ENCODE data around the gene MED8.
"Not testable (repeated sequence)": the region's sequence is repeated elsewhere in the genome, so short reads cannot be mapped to it uniquely, and the experiment has no call there.

MED8 gene

GRCh38 chr1:43377831-43378230, 11.8 kb downstream of the MED8 start:
- no peak overlapping the region for H3K4me3 ChIP-seq (ENCODE audit: control insufficient read depth in 1 of 7, extremely low read depth in 1 of 7, insufficient read depth in 4 of 7, low read depth in 2 of 7, low read length in 6 of 7)
- no peak for DNase-seq
- H3K27ac ChIP-seq (ENCODE audit: insufficient read depth in 1 of 2, low read depth in 1 of 2, low read length in 2 of 2, poor library complexity in 1 of 2, severe bottlenecking in 2 of 2), result no peak overlapping the region
- peaks cover 2 to 16% (median 7%) of the 10 kb centered on the region in 4 experiments for H3K4me1 ChIP-seq (ENCODE audit: control extremely low read depth in 1 of 4, control insufficient read depth in 4 of 4, insufficient read depth in 4 of 4, low read length in 3 of 4)
- no peaks in the 10 kb centered on the region for H3K27me3 ChIP-seq (replicated peaks in 2 of 5; ENCODE audit: control insufficient read depth in 4 of 5, insufficient read depth in 5 of 5, low read length in 4 of 5)
- WGBS (ENCODE audit: insufficient coverage), result no CpG with 5 or more reads among the region's 1 CpG
- CTCF ChIA-PET, result interaction anchor here (1.3 to 2.1 kb wide), 4 partner anchors 20 to 144 kb away, joined by 3 to 6 read pairs (median 4); partner anchors contain the start of gene CDC20
- POLR2A ChIA-PET, result no interaction called here
- H3K9me3 ChIP-seq (ENCODE audit: control extremely low read depth in 1 of 5, control insufficient read depth in 4 of 5, insufficient read depth in 2 of 5, low read depth in 1 of 5, low read length in 4 of 5), result no peaks in the 10 kb centered on the region
- peaks cover 0 to 11% (median 5%) of the 10 kb centered on the region in 4 experiments for H3K36me3 ChIP-seq (ENCODE audit: control insufficient read depth in 4 of 4, insufficient read depth in 4 of 4, low read length in 3 of 4)

GRCh38 chr1:43376723-43377235, 12.8 kb downstream of the MED8 start:
- no peak for DNase-seq

DNA sequence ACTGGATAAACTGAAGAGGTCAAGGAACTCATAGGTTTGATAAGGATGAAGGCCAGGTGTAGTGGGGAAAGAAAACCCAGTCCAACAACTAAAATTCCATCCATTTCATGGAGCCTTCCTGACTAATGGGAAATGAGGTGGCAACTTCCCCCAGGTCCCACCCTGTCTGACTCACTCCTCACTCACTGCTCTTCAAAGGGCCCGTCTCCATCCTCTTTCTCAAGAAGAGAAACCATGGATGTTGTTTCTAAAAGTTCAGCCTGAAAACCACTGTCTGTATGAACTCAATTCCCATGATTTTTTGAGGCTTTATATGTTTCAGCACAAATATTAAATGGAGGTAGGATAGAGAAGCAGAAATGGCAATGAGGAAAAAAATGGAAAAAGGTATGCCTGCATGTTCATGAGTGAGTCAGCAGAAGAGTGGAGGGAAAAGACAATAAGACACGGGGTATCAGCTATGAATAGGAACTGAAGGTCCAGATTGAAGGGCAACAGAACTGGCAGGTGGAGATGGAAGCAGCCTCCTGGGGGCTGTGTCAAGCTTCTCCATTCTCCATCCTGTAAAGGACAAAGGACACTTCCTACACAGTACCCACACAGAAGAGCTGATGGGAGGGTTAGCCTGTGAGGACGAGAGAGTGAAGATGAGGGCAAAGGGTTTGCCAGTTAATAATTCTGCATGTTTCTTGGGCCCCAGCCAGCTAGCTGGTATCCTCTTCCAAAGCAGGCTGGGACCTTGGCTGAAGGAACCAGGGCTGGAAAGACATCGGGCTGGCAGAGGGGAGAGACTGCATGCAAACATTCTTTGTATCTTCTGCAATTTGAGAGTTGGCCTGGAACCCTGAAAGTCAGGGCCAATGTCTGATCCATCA, 16.3 kb downstream of the MED8 start:
- ChIA-PET CTCF (interaction anchor here (0.6 to 0.8 kb wide), 2 partner anchors 28 to 42 kb away, joined by 3 read pairs; no protein-coding TSS in a partner anchor), POLR2A (no interaction called here)
- Histone ChIP-seq H3K27ac (ENCODE audit: insufficient read depth in 1 of 2, low read depth in 1 of 2, low read length in 2 of 2, poor library complexity in 1 of 2, severe bottlenecking in 2 of 2) (no peak overlapping the region), H3K4me1 (ENCODE audit: control extremely low read depth in 1 of 4, control insufficient read depth in 4 of 4, insufficient read depth in 4 of 4, low read length in 3 of 4) (peaks cover 5 to 8% (median 8%) of the 10 kb centered on the region in 4 experiments), H3K36me3 (ENCODE audit: control insufficient read depth in 4 of 4, insufficient read depth in 4 of 4, low read length in 3 of 4) (peaks cover 0 to 1% (median 0%) of the 10 kb centered on the region in 4 experiments), H3K4me3 (ENCODE audit: control insufficient read depth in 1 of 7, extremely low read depth in 1 of 7, insufficient read depth in 4 of 7, low read depth in 2 of 7, low read length in 6 of 7) (no peak overlapping the region), H3K9me3 (ENCODE audit: control extremely low read depth in 1 of 5, control insufficient read depth in 4 of 5, insufficient read depth in 2 of 5, low read depth in 1 of 5, low read length in 4 of 5) (no peaks in the 10 kb centered on the region), H3K27me3 (replicated peaks in 2 of 5; ENCODE audit: control insufficient read depth in 4 of 5, insufficient read depth in 5 of 5, low read length in 4 of 5) (no peaks in the 10 kb centered on the region)
- 96% methylated on average over 2 of the region's 4 CpGs for WGBS (ENCODE audit: insufficient coverage)
- DNase-seq, result no peak

More at GRCh38 chr1:43376723-43377235, 12.8 kb downstream of the MED8 start:
- 82% methylated on average over 6 of the region's 7 CpGs for WGBS (ENCODE audit: insufficient coverage)
- peaks cover 0 to 1% (median 0%) of the 10 kb centered on the region in 4 experiments for H3K36me3 ChIP-seq (ENCODE audit: control insufficient read depth in 4 of 4, insufficient read depth in 4 of 4, low read length in 3 of 4)
- no peak overlapping the region for H3K27ac ChIP-seq (ENCODE audit: insufficient read depth in 1 of 2, low read depth in 1 of 2, low read length in 2 of 2, poor library complexity in 1 of 2, severe bottlenecking in 2 of 2)
- no peaks in the 10 kb centered on the region for H3K27me3 ChIP-seq (replicated peaks in 2 of 5; ENCODE audit: control insufficient read depth in 4 of 5, insufficient read depth in 5 of 5, low read length in 4 of 5)
- H3K4me3 ChIP-seq (ENCODE audit: control insufficient read depth in 1 of 7, extremely low read depth in 1 of 7, insufficient read depth in 4 of 7, low read depth in 2 of 7, low read length in 6 of 7), result no peak overlapping the region
- peaks cover under 1 to 6% (median 4%) of the 10 kb centered on the region in 4 experiments for H3K4me1 ChIP-seq (ENCODE audit: control extremely low read depth in 1 of 4, control insufficient read depth in 4 of 4, insufficient read depth in 4 of 4, low read length in 3 of 4)
- POLR2A ChIA-PET, result no interaction called here
- CTCF ChIA-PET, result interaction anchor here (1.2 to 2.1 kb wide), 5 partner anchors 22 to 150 kb away, joined by 3 to 8 read pairs (median 5); no protein-coding TSS in a partner anchor
- H3K9me3 ChIP-seq (ENCODE audit: control extremely low read depth in 1 of 5, control insufficient read depth in 4 of 5, insufficient read depth in 2 of 5, low read depth in 1 of 5, low read length in 4 of 5), result no peaks in the 10 kb centered on the region

GRCh38 chr1:43372172-43372571, 17.4 kb downstream of the MED8 start:
- no peak for DNase-seq
- no peak overlapping the region for H3K4me3 ChIP-seq (ENCODE audit: control insufficient read depth in 1 of 7, extremely low read depth in 1 of 7, insufficient read depth in 4 of 7, low read depth in 2 of 7, low read length in 6 of 7)
- H3K4me1 ChIP-seq (ENCODE audit: control extremely low read depth in 1 of 4, control insufficient read depth in 4 of 4, insufficient read depth in 4 of 4, low read length in 3 of 4), result peaks cover 5 to 13% (median 10%) of the 10 kb centered on the region in 4 experiments
- CTCF ChIA-PET, result interaction anchor here (1.0 kb wide), 1 partner anchor 10 kb away, joined by 3 read pairs; no protein-coding TSS in a partner anchor
- H3K36me3 ChIP-seq (ENCODE audit: control insufficient read depth in 4 of 4, insufficient read depth in 4 of 4, low read length in 3 of 4), result no peaks in the 10 kb centered on the region
- WGBS (ENCODE audit: insufficient coverage), result 94% methylated on average over 2 of the region's 5 CpGs
- H3K27ac ChIP-seq (ENCODE audit: insufficient read depth in 1 of 2, low read depth in 1 of 2, low read length in 2 of 2, poor library complexity in 1 of 2, severe bottlenecking in 2 of 2), result no peak overlapping the region
- POLR2A ChIA-PET, result no interaction called here
- no peaks in the 10 kb centered on the region for H3K9me3 ChIP-seq (ENCODE audit: control extremely low read depth in 1 of 5, control insufficient read depth in 4 of 5, insufficient read depth in 2 of 5, low read depth in 1 of 5, low read length in 4 of 5)
- H3K27me3 ChIP-seq (replicated peaks in 2 of 5; ENCODE audit: control insufficient read depth in 4 of 5, insufficient read depth in 5 of 5, low read length in 4 of 5), result no peaks in the 10 kb centered on the region

DNA sequence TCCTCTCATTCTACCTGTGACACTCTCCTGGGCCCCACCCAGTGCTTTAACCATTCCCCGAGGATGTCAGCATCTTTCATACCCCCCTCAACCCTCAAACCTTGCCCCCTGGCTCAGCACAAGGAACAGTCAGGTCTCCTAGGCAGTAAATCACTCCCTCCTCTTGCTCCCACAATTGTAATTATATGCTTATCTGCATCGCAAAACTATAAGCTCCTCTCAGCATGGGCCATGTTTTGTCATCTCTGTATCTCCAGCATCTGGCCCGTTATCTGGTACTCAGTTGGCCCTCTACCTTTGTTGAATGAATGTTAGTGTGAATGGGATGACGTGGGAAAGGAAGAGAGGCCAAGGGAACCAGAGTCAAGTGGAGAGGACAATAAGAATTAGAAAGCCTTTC, 19.0 kb downstream of the MED8 start:
- Histone ChIP-seq H3K36me3 (ENCODE audit: control insufficient read depth in 4 of 4, insufficient read depth in 4 of 4, low read length in 3 of 4) (peaks cover 0 to 4% (median under 1%) of the 10 kb centered on the region in 4 experiments), H3K9me3 (ENCODE audit: control extremely low read depth in 1 of 5, control insufficient read depth in 4 of 5, insufficient read depth in 2 of 5, low read depth in 1 of 5, low read length in 4 of 5) (no peaks in the 10 kb centered on the region), H3K27me3 (replicated peaks in 2 of 5; ENCODE audit: control insufficient read depth in 4 of 5, insufficient read depth in 5 of 5, low read length in 4 of 5) (no peaks in the 10 kb centered on the region), H3K4me1 (ENCODE audit: control extremely low read depth in 1 of 4, control insufficient read depth in 4 of 4, insufficient read depth in 4 of 4, low read length in 3 of 4) (peaks cover 5 to 25% (median 22%) of the 10 kb centered on the region in 4 experiments), H3K4me3 (ENCODE audit: control insufficient read depth in 1 of 7, extremely low read depth in 1 of 7, insufficient read depth in 4 of 7, low read depth in 2 of 7, low read length in 6 of 7) (no peak overlapping the region), H3K27ac (ENCODE audit: insufficient read depth in 1 of 2, low read depth in 1 of 2, low read length in 2 of 2, poor library complexity in 1 of 2, severe bottlenecking in 2 of 2) (no peak overlapping the region)
- ChIA-PET POLR2A (no interaction called here), CTCF (interaction anchor here (0.6 to 1.3 kb wide), 3 partner anchors 17 to 46 kb away, joined by 3 to 4 read pairs (median 3); no protein-coding TSS in a partner anchor)
- 90% methylated on average over 2 of the region's 4 CpGs for WGBS (ENCODE audit: insufficient coverage)
- DNase-seq, result no peak

DNA sequence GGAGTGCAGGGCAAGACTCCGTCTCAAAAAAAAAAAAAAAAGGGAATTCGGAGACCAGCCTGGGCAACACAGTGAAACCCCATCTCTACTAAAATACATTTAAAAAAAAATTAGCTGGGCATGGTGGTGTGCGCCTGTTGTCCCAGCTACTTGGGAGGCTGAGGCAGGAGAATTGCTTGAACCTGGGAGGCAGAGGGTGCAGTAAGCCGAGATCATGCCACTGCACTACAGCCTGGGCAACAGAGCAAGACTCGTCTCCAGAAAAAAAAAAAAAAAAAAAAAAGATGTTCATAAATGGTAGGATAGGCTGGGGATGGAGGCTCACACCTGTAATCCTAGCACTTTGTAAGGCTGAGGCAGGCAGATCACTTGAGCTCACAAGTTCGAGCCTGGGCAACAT, 19.8 kb downstream of the MED8 start:
- H3K9me3 ChIP-seq (ENCODE audit: control extremely low read depth in 1 of 5, control insufficient read depth in 4 of 5, insufficient read depth in 2 of 5, low read depth in 1 of 5, low read length in 4 of 5); H3K27ac ChIP-seq (ENCODE audit: insufficient read depth in 1 of 2, low read depth in 1 of 2, low read length in 2 of 2, poor library complexity in 1 of 2, severe bottlenecking in 2 of 2); H3K4me3 ChIP-seq (ENCODE audit: control insufficient read depth in 1 of 7, extremely low read depth in 1 of 7, insufficient read depth in 4 of 7, low read depth in 2 of 7, low read length in 6 of 7); H3K27me3 ChIP-seq (replicated peaks in 2 of 5; ENCODE audit: control insufficient read depth in 4 of 5, insufficient read depth in 5 of 5, low read length in 4 of 5); POLR2A ChIA-PET; DNase-seq: not testable (repeated sequence)
- CTCF ChIA-PET, result interaction anchor here (0.6 to 1.3 kb wide), 3 partner anchors 45 to 131 kb away, joined by 3 to 4 read pairs (median 3); no protein-coding TSS in a partner anchor
- Histone ChIP-seq H3K36me3 (ENCODE audit: control insufficient read depth in 4 of 4, insufficient read depth in 4 of 4, low read length in 3 of 4) (peaks cover 0 to 12% (median 6%) of the 10 kb centered on the region in 4 experiments), H3K4me1 (ENCODE audit: control extremely low read depth in 1 of 4, control insufficient read depth in 4 of 4, insufficient read depth in 4 of 4, low read length in 3 of 4) (peaks cover 5 to 25% (median 22%) of the 10 kb centered on the region in 4 experiments)
- 96% methylated on average over 3 of the region's 6 CpGs for WGBS (ENCODE audit: insufficient coverage)
